22Rv1 (cell line): Measurements from ENCODE around the gene INTS11.
A peak's percentile ranks its signal among the peaks of the same experiment; 100 is the strongest.

Experiments used
- H3K27ac ChIP-seq: fragments of 450-650 bp; 2 replicates; pipeline ENCODE4 v1.5.1; 2017
- CTCF ChIP-seq: fragments of 450-650 bp; IDR thresholded peaks from 2 replicates; pipeline ENCODE4 v1.5.1; 2017; ENCODE audit warnings: mild to moderate bottlenecking
- ZFX ChIP-seq: fragments of 450-650 bp; IDR thresholded peaks from 2 replicates; pipeline ENCODE4 v1.6.1; 2017; ENCODE audit warnings: antibody characterized with exemption, borderline replicate concordance

The INTS11 gene

GRCh38 chr1:1322952-1323351 lies 1.5 kb downstream of the INTS11 start:
- H3K27ac ChIP-seq: 0 out of 2 replicates have a peak overlapping the region, but pooled peaks have one; percentile 25
- TF ChIP-seq ZFX (no peak), CTCF (no peak)

GRCh38 chr1:1322418-1322817 lies 2.0 kb downstream of the INTS11 start:
- no peak overlapping the region for H3K27ac ChIP-seq
- no peak for TF ChIP-seq CTCF
- TF ChIP-seq ZFX: no peak

- H3K27ac ChIP-seq: no peak overlapping the region
- TF ChIP-seq CTCF (no peak), ZFX (no peak)
Observed at GRCh38 chr1:1321477-1321876, 3.0 kb downstream of the INTS11 start.

GRCh38 chr1:1320666-1321448 lies 3.6 kb downstream of the INTS11 start:
- H3K27ac ChIP-seq: no peak overlapping the region
- TF ChIP-seq CTCF (no peak), ZFX (no peak)

- no peak for TF ChIP-seq ZFX
- TF ChIP-seq CTCF: no peak
- H3K27ac ChIP-seq: peak overlapping the region; percentile 83
Observed at GRCh38 chr1:1319646-1319941, 4.9 kb downstream of the INTS11 start.

GRCh38 chr1:1318777-1319645 lies 5.4 kb downstream of the INTS11 start:
- peak overlapping the region; percentile 83 for H3K27ac ChIP-seq
- no peak for TF ChIP-seq ZFX
- TF ChIP-seq CTCF: no peak

- peak overlapping the region; percentile 83 for H3K27ac ChIP-seq
- no peak for TF ChIP-seq ZFX
- no peak for TF ChIP-seq CTCF
Observed at GRCh38 chr1:1318131-1318652, 6.3 kb downstream of the INTS11 start.
